ENCODE measurements around the gene CNTN5.

Gene CNTN5

DNA sequence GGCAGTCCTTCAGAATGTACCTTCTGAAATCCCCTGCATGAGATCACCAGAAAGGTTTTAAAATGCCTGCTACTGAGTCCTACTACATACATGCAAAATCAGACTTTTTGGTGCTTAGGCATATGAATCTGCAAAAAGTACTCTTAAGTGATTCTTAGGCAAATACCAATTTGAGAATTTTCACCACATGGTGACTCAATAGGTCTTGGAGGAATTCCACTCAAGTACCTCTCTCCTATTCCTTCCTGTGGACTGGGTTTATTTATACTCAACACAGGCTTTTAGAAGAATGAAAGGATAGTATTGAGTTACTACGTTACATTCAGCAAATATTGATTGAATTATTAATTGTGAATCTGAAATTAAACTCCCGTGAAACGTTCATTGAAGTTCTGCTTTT lies 223.9 kb downstream of the CNTN5 start:
- TF ChIP-seq, protein P1, sequence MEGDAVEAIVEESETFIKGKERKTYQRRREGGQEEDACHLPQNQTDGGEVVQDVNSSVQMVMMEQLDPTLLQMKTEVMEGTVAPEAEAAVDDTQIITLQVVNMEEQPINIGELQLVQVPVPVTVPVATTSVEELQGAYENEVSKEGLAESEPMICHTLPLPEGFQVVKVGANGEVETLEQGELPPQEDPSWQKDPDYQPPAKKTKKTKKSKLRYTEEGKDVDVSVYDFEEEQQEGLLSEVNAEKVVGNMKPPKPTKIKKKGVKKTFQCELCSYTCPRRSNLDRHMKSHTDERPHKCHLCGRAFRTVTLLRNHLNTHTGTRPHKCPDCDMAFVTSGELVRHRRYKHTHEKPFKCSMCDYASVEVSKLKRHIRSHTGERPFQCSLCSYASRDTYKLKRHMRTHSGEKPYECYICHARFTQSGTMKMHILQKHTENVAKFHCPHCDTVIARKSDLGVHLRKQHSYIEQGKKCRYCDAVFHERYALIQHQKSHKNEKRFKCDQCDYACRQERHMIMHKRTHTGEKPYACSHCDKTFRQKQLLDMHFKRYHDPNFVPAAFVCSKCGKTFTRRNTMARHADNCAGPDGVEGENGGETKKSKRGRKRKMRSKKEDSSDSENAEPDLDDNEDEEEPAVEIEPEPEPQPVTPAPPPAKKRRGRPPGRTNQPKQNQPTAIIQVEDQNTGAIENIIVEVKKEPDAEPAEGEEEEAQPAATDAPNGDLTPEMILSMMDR (IDR thresholded peaks at IDR 0.05; ENCODE audit: control extremely low read depth, extremely low read depth, low read depth, missing control alignments): no peak
- no peak for DNase-seq (ENCODE audit: extremely low spot score)
- POLR2A ChIA-PET: no interaction called here
- CTCF ChIA-PET: no interaction called here

DNA sequence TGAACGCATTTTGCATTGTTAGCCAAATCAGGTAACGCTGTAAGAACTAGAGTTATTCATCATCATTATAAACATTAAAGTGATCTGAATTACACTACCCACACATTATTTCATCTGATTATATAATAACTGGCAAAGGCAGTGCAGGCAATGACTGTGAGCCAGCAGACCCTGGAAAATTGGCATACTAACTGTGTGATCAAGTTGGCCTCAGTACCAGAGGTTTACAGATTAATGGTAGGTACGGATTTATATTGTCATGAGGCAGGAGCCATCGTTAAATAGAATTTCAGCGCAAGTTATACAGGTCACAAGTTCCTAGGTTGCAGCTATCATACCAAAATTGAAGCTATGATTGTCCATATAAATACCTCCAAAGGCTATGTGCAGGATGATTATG lies 225.4 kb downstream of the CNTN5 start:
- no peak for DNase-seq (ENCODE audit: extremely low spot score)
- ChIA-PET CTCF (no interaction called here), POLR2A (no interaction called here)
- TF ChIP-seq, protein P1 (IDR thresholded peaks at IDR 0.05; ENCODE audit: control extremely low read depth, extremely low read depth, low read depth, missing control alignments): no peak

DNA sequence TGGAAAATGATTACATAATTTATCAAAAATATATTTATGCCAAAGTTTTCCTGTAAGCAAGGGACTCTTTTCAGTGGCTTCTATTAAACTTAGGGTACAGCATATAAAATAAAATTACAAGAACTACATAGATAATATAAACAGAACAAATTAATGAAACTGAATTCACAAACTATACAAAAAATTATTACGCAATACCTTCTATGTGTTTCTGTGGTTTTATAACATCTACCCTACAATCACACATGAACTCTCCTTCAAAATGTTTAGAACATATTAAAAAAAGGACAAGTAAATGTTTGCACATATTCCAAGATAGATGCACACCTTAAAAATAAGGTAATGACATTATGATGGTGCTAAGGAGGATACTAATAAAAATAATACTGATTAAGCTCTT lies 235.9 kb downstream of the CNTN5 start:
- CTCF ChIA-PET: no interaction called here
- POLR2A ChIA-PET: no interaction called here
- TF ChIP-seq, protein P1 (IDR thresholded peaks at IDR 0.05; ENCODE audit: control extremely low read depth, extremely low read depth, low read depth, missing control alignments): no peak
- no peak for DNase-seq (ENCODE audit: extremely low spot score)

DNA sequence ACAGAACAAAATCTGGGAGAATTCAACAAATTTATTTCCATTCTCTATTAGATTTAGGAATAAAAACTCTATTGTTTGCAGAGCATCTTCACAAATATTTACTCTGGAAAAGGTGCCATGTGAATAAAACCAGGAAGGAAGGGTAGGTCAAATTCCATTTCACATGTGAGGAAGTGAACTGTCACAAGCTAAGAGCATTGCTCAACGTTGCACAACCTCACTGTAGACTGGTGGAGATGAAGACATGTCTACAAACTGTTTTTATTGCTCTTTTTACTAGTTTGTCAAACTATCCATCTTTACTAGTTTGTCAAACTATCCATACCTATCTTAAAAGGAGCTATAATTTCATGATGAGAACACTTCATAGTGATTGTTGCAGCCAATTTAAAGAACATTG lies 236.4 kb downstream of the CNTN5 start:
- ChIA-PET POLR2A (no interaction called here), CTCF (no interaction called here)
- TF ChIP-seq, protein P1 (IDR thresholded peaks at IDR 0.05; ENCODE audit: control extremely low read depth, extremely low read depth, low read depth, missing control alignments): no peak
- no peak for DNase-seq (ENCODE audit: extremely low spot score)

DNA sequence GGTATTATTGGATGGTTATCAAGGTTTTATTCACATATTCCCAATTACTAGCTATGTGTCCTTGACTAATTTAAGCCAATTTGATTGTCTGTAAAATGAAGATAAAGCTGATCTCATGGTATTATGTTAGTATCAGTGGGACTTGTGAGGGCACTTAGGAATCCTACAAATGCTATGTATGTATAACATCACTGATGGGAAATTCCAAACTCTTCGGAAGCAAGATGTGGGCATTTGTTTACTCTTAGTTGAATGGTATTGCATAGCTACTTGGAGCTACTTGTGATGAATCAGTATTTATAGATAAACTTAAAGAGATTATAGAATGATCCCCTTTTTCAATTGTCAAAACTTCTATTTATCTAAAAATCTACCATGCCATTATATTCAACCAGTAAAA lies 239.9 kb downstream of the CNTN5 start:
- CTCF ChIA-PET: no interaction called here

DNA sequence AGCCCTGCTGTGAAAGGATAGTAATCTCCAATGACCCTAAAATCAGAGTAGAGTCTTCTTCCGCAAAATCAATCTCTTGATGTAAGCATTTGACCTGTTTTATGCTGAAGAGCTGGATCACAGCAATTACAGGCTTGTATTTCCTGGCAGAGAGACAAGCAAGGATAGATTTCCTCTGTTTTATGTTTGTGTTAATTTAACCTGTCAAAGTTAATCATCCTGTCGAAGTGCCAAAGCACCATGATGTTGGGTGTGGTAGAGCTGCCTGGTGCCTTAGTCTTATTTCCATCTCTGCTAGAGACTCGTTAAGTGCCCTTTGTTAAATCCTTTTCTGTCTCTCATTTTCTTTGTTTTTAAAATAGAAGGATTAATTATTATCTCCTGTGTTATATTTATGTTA lies 248.1 kb downstream of the CNTN5 start:
- ChIA-PET CTCF (no interaction called here), POLR2A (no interaction called here)
- TF ChIP-seq, protein P1 (IDR thresholded peaks at IDR 0.05; ENCODE audit: control extremely low read depth, extremely low read depth, low read depth, missing control alignments): no peak
- no peak for DNase-seq (ENCODE audit: extremely low spot score)

More for the DNA sequence above, 239.9 kb downstream of the CNTN5 start:
- POLR2A ChIA-PET: no interaction called here
- TF ChIP-seq, protein P1 (IDR thresholded peaks at IDR 0.05; ENCODE audit: control extremely low read depth, extremely low read depth, low read depth, missing control alignments): no peak
- no peak for DNase-seq (ENCODE audit: extremely low spot score)

DNA sequence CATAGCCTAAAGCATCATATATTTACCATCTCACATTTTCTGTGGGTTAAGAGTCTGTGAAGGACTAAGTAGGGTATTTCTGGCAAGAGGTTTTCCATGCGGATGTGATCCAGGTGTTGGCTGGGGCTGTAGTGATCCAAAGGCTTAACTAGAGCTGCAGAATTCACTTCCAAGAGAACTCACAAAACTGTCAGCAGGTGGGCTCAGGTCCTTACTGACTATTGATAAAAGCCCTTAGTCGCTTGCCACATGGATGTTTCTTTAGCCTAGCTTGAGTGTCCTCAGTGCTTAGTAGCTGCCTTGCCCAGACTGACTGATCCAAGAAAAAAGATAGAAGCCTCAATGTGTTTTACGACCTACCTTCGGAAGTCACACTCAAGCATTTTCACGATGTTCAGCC lies 250.8 kb downstream of the CNTN5 start:
- no peak for DNase-seq (ENCODE audit: extremely low spot score)
- TF ChIP-seq, protein P1 (IDR thresholded peaks at IDR 0.05; ENCODE audit: control extremely low read depth, extremely low read depth, low read depth, missing control alignments): no peak
- ChIA-PET CTCF (no interaction called here), POLR2A (no interaction called here)
